GM12873 (cell line): ENCODE results near the gene IRF1.

Experiments used
- CTCF ChIP-seq: IDR thresholded peaks from 2 replicates; pipeline ENCODE4 v1.5.1; 2012; ENCODE audit warnings: low read depth, mild to moderate bottlenecking, moderate library complexity, low read length, control low read depth; ENCODE audit not compliant: insufficient read depth; ENCODE audit errors: missing control alignments

IRF1 gene

GRCh38 chr5:132492386-132493125 is 2.0 kb upstream of the IRF1 start:
- no peak for TF ChIP-seq CTCF

- no peak for TF ChIP-seq CTCF
Measured at GRCh38 chr5:132491368-132492364, 1.1 kb upstream of the IRF1 start.

GRCh38 chr5:132489871-132490483 is 596 bp downstream of the IRF1 start:
- TF ChIP-seq CTCF, result peak; percentile 32

GRCh38 chr5:132489051-132489770 is 1.4 kb downstream of the IRF1 start:
- no peak for TF ChIP-seq CTCF

- no peak for TF ChIP-seq CTCF
Measured at GRCh38 chr5:132488590-132488989, 2.0 kb downstream of the IRF1 start.

GRCh38 chr5:132487841-132488555 is 2.6 kb downstream of the IRF1 start:
- TF ChIP-seq CTCF, result no peak
